Fibroblast of lung (primary cell): ENCODE data around the gene ZFHX2.

Experiments
- CTCF ChIP-seq, 2 donors: IDR thresholded peaks in 1 of 2; conservative IDR thresholded peaks in 1 of 2; 1 replicate in 1 of 2; 2 replicates in 1 of 2; pipeline ENCODE4 v1.5.1; 2011 to 2012; ENCODE audit warnings: low read length in 2 of 2, control low read depth in 1 of 2, inconsistent platforms in 1 of 2, low read depth in 1 of 2, mild to moderate bottlenecking in 1 of 2
- EZH2 ChIP-seq: IDR thresholded peaks from 2 replicates; pipeline ENCODE4 v1.5.1; 2012; ENCODE audit warnings: low read length, control low read depth, mild to moderate bottlenecking; ENCODE audit errors: missing control alignments

GRCh38 chr14:23545740-23546365 lies 5.7 kb downstream of the ZFHX2 start:
- no peak for TF ChIP-seq CTCF (conservative IDR thresholded peaks at IDR 0.05 in 1 of 2, IDR thresholded peaks at IDR 0.05 in 1 of 2; ENCODE audit: low read depth in 1 of 2, low read length in 2 of 2)
- TF ChIP-seq EZH2: no peak
